GM06990 (cell line): ENCODE measurements around the gene C1QB.

Experiments
- DNase-seq: peaks from one replicate; pipeline ENCODE4 v3.0.0-alpha.2; 2011; ENCODE audit not compliant: insufficient read length; ENCODE audit errors: extremely low read depth
- H3K27me3 ChIP-seq: replicated peaks from 2 replicates; pipeline ENCODE4 v1.6.0; 2011; ENCODE audit warnings: low read length; ENCODE audit not compliant: control insufficient read depth, insufficient read depth
- H3K36me3 ChIP-seq: 2 replicates; pipeline ENCODE4 v1.5.1; 2011; ENCODE audit warnings: low read length; ENCODE audit not compliant: control insufficient read depth, insufficient read depth
- H3K4me3 ChIP-seq: replicated peaks from 2 replicates; pipeline ENCODE4 v1.5.1; 2011; ENCODE audit warnings: low read depth, mild to moderate bottlenecking, control low read depth, low read length
- CTCF ChIP-seq: IDR thresholded peaks from 2 replicates; pipeline ENCODE4 v1.5.1; 2011; ENCODE audit warnings: low read length, control low read depth, mild to moderate bottlenecking, inconsistent platforms; ENCODE audit not compliant: insufficient read depth, poor library complexity, severe bottlenecking

Gene C1QB

GRCh38 chr1:22687191-22687590 is 34.2 kb downstream of the C1QB start:
- H3K36me3 ChIP-seq, result no peaks in the 10 kb centered on the region
- TF ChIP-seq CTCF, result no peak

GRCh38 chr1:22688466-22688865 is 35.4 kb downstream of the C1QB start:
- H3K4me3 ChIP-seq, result no peak overlapping the region
- H3K27me3 ChIP-seq, result no peaks in the 10 kb centered on the region; the same call in none of the 2 replicates
- no peak for DNase-seq
- no peaks in the 10 kb centered on the region for H3K36me3 ChIP-seq
- TF ChIP-seq CTCF, result no peak

More at GRCh38 chr1:22687191-22687590, 34.2 kb downstream of the C1QB start:
- Histone ChIP-seq H3K27me3 (peaks cover 1% of the 10 kb centered on the region), H3K4me3 (no peak overlapping the region)
- DNase-seq, result no peak

- Histone ChIP-seq H3K4me3 (no peak overlapping the region), H3K27me3 (no peaks in the 10 kb centered on the region; the same call in 1 of the 2 replicates), H3K36me3 (no peaks in the 10 kb centered on the region)
- TF ChIP-seq CTCF, result no peak
- no peak for DNase-seq
Observed at GRCh38 chr1:22689505-22689904, 36.5 kb downstream of the C1QB start.

GRCh38 chr1:22691031-22691753 is 38.2 kb downstream of the C1QB start:
- Histone ChIP-seq H3K27me3 (no peaks in the 10 kb centered on the region; the same call in 1 of the 2 replicates), H3K4me3 (no peak overlapping the region), H3K36me3 (no peaks in the 10 kb centered on the region)
- no peak for TF ChIP-seq CTCF
- DNase-seq, result no peak

GRCh38 chr1:22694172-22694571 is 41.1 kb downstream of the C1QB start:
- Histone ChIP-seq H3K36me3 (no peaks in the 10 kb centered on the region), H3K4me3 (no peak overlapping the region), H3K27me3 (no peaks in the 10 kb centered on the region; the same call in 1 of the 2 replicates)
- TF ChIP-seq CTCF, result no peak
- DNase-seq, result no peak
